A673 (cell line): ENCODE data around the gene ACTN4.

ENCODE experiments used
- EZH2 ChIP-seq: fragments of 200-600 bp; sonication (generic); IDR thresholded peaks from 2 replicates; pipeline ENCODE4 v1.6.1; 2017; ENCODE audit warnings: borderline replicate concordance, low read depth, mild to moderate bottlenecking, mixed read lengths, antibody characterized with exemption, low read length; ENCODE audit not compliant: poor library complexity, severe bottlenecking
- TF ChIP-seq, protein P1 (sequence below): fragments of 300-800, 200-600 bp; sonication (generic); conservative IDR thresholded peaks from 2 replicates; pipeline ENCODE4 v1.5.1; 2017; ENCODE audit warnings: low read depth, mild to moderate bottlenecking, antibody characterized with exemption, low read length, moderate library complexity, mixed read lengths

DNA sequence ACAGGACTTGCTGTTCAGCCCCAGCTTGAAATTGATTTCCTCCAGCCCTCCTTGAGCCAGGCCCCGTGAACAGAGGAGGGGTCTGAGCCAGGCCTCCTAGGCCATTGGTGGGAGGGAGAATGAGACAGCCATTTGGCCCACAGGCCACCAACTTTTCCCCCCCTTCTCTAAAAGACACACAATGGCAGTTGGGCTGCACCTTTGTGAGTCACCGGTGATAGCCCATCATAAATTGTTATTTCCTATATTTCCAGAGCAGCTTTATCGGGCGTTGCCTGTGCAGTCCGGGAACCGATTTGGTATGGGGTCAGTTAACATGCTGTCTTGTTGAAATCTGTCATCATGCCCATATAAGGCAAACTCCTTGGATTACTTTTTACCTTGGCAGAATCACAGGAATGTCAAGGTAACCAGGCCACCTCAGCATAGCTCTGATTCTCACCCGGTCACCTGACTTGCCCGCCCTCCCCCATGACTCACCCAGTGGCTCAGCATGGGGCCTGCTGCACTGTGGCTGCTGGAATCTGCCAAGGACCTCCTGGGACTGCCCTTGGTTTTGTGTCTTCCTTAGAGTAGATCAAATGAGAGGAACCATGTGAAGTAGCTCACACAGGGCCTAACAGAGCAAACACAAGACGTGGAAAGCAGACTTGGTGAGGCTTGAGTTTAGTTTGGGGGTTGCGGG is 36.1 kb downstream of the ACTN4 start:
- TF ChIP-seq, protein P1, sequence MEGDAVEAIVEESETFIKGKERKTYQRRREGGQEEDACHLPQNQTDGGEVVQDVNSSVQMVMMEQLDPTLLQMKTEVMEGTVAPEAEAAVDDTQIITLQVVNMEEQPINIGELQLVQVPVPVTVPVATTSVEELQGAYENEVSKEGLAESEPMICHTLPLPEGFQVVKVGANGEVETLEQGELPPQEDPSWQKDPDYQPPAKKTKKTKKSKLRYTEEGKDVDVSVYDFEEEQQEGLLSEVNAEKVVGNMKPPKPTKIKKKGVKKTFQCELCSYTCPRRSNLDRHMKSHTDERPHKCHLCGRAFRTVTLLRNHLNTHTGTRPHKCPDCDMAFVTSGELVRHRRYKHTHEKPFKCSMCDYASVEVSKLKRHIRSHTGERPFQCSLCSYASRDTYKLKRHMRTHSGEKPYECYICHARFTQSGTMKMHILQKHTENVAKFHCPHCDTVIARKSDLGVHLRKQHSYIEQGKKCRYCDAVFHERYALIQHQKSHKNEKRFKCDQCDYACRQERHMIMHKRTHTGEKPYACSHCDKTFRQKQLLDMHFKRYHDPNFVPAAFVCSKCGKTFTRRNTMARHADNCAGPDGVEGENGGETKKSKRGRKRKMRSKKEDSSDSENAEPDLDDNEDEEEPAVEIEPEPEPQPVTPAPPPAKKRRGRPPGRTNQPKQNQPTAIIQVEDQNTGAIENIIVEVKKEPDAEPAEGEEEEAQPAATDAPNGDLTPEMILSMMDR, result no peak
- TF ChIP-seq EZH2, result no peak
